SK-MEL-5 (cell line): Measurements from ENCODE around the gene EIF5AL1. TPM values are rescaled to one million over a fixed set of nuclear protein-coding genes. Genes with fewer than 3 reads are reported as not detected.

Experiments used
- small RNA-seq, 2 experiments: library from RNA; depleted of rRNA; stranded (forward); fragments of <200 nt; gene quantifications; one replicate each; pipeline ENCODE3, GENCODE V24; 2014
- total RNA-seq: library from RNA; depleted of rRNA; stranded (reverse); fragments of >200 nt; shearing (Covaris generic); gene quantifications from 2 replicates; pipeline ENCODE4 v1.2.3, GENCODE V29; 2014; rRNA removed

EIF5AL1 gene
- total RNA-seq, 1 experiment from 2014 or later, result 0.58 TPM

Small RNA genes within 50 kb of the gene (small RNA-seq; reads per million reads assigned to genes)
- 0 reads per million in 2 experiments for gene BX248123.2
- gene RPS12P18, result 0 reads per million in 2 experiments

Other genes starting within 250 kb of the EIF5AL1 start
- 25.1 and 26.9 TPM in 2 replicates for gene PPIF, start 165.1 kb upstream of the EIF5AL1 start, total RNA-seq
- gene ZCCHC24, start 66.9 kb upstream of the EIF5AL1 start, total RNA-seq, result 3.3 and 4.0 TPM in 2 replicates
- gene SFTPA2, start 47.9 kb downstream of the EIF5AL1 start, total RNA-seq, result not detected in 2 replicates
- gene SFTPA1, start 98.4 kb downstream of the EIF5AL1 start, total RNA-seq, result not detected in 2 replicates
- gene NUTM2B, start 190.7 kb downstream of the EIF5AL1 start, total RNA-seq, result 0.53 and 0.67 TPM in 2 replicates